BJ (cell line): ENCODE measurements around the gene NPB. TPM values are rescaled to one million over a fixed set of nuclear protein-coding genes. Genes with fewer than 3 reads are reported as not detected.
A peak's percentile ranks its signal among the peaks of the same experiment; 100 is the strongest.

Experiments used
- CTCF ChIA-PET: fragments of 350-600 bp; formaldehyde crosslinking; extraction: SDS; loops from one replicate; lab custom pipeline; 2021; ENCODE audit warnings: antibody characterized with exemption, inconsistent platforms; lab: Yijun Ruan, JAX
- POLR2A ChIA-PET: fragments of 300-600 bp; sonication (Branson Sonifier 250); formaldehyde crosslinking; extraction: SDS; loops from one replicate; lab custom pipeline; 2021; ENCODE audit warnings: antibody characterized with exemption; lab: Charles Lee
- DNase-seq: peaks from one replicate; pipeline ENCODE4 v3.0.0-alpha.2; 2011; ENCODE audit warnings: low read depth
- H3K27me3 ChIP-seq: 2 replicates; pipeline ENCODE4 v1.6.0; 2011; ENCODE audit warnings: low read length; ENCODE audit not compliant: control insufficient read depth, insufficient read depth
- H3K36me3 ChIP-seq: 2 replicates; pipeline ENCODE4 v1.5.1; 2011; ENCODE audit warnings: low read length; ENCODE audit not compliant: control insufficient read depth, insufficient read depth
- H3K4me3 ChIP-seq: 2 replicates; pipeline ENCODE4 v1.5.1; 2011; ENCODE audit warnings: low read depth, mild to moderate bottlenecking, control low read depth, low read length
- CTCF ChIP-seq: IDR thresholded peaks from 2 replicates; pipeline ENCODE4 v1.5.1; 2011; ENCODE audit warnings: low read depth, mild to moderate bottlenecking, control low read depth, inconsistent platforms, low read length, moderate library complexity; ENCODE audit not compliant: insufficient read depth
- polyA plus RNA-seq: library from polyadenylated mRNA; depleted of rRNA; stranded (reverse); fragments of >200 nt; gene quantifications from 2 replicates; pipeline ENCODE4 v1.2.3, GENCODE V29; 2011

The NPB gene
- polyA plus RNA-seq, 1 experiment, result 0.38 TPM

DNA sequence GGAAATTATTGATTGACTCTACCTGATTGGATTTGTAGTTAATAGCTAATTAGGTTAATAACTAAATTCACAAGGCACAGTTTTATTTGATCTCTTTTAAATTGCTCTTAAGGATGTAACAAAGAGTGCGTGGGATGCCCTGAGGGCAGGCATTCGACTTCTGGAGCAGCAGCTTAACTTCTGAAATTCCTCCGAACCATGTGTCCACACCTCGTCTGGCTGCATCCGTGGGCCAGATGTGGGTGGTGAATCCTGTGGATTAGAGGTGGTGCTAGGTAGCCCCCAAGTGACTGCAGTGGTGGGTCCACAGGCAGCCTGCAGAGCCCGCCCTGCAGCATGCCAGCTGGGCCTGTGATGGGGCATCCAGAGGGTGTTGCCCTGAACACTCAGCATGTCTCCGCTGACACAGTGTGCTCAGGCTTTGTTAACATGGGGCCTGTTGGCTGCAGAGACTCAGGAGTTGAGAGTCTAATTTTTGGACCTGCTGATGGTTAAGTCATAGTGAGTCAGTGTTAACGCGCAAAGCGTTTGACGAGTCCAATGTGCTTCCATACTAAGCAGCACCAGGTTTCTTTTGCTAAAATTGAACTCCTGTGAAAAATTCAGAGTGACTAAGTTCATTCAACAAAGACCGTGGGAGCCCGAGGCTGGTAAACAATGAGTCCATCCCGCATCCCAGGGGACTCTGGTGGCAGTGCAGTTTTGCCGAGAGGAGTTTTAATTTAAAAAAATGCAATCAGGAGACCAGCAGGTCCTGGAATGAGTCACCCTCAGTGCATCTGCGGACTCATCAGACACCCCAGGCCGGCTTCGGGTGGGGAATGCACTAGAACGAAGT, 3.8 kb upstream of the NPB start:
- Histone ChIP-seq H3K36me3 (peaks cover 19% of the 10 kb centered on the region), H3K4me3 (no peak overlapping the region), H3K27me3 (no peaks in the 10 kb centered on the region)
- DNase-seq, result peak; percentile 51
- ChIA-PET CTCF (no interaction called here), POLR2A (no interaction called here)
- no peak for TF ChIP-seq CTCF

DNA sequence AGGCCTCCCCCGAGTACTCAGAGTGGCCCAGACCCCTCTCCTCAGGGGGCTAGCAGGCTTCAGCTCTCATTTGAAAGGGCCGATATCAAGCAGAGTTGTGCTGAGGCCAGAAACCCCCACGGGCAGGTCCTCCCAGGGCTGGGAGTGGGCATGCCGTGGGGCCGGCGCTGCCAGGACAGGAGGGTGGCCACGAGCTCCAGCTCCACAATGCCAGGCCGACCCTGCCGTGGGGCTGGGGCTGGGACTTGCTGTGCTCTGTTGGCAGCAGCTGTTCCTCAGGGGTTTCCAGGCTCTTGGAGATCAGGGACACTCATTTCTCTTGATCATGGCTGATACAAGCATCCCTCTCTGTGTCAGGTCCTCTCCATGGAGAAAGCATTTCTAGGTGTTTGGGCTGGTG, 3.2 kb upstream of the NPB start:
- CTCF ChIA-PET, result no interaction called here

GRCh38 chr17:81899514-81900166, 2.4 kb upstream of the NPB start:
- Histone ChIP-seq H3K27me3 (no peaks in the 10 kb centered on the region), H3K4me3 (no peak overlapping the region), H3K36me3 (peaks cover 17% of the 10 kb centered on the region)
- ChIA-PET CTCF (no interaction called here), POLR2A (no interaction called here)
- DNase-seq, result no peak
- no peak for TF ChIP-seq CTCF

More for the DNA sequence above, 3.2 kb upstream of the NPB start:
- H3K27me3 ChIP-seq, result no peaks in the 10 kb centered on the region
- no peak for TF ChIP-seq CTCF
- POLR2A ChIA-PET, result no interaction called here
- no peak overlapping the region for H3K4me3 ChIP-seq
- DNase-seq, result no peak
- peaks cover 19% of the 10 kb centered on the region for H3K36me3 ChIP-seq

GRCh38 chr17:81900181-81900820, 1.7 kb upstream of the NPB start:
- DNase-seq, result no peak
- Histone ChIP-seq H3K27me3 (no peaks in the 10 kb centered on the region), H3K36me3 (peaks cover 17% of the 10 kb centered on the region), H3K4me3 (no peak overlapping the region)
- ChIA-PET CTCF (no interaction called here), POLR2A (no interaction called here)
- TF ChIP-seq CTCF, result no peak

- peak overlapping the region; percentile 27 for H3K4me3 ChIP-seq
- no peak for DNase-seq
- H3K27me3 ChIP-seq, result no peaks in the 10 kb centered on the region
- ChIA-PET POLR2A (no interaction called here), CTCF (no interaction called here)
- TF ChIP-seq CTCF, result no peak
- peaks cover 17% of the 10 kb centered on the region for H3K36me3 ChIP-seq
These were observed 643 bp upstream of the NPB start for GRCh38 chr17:81901167-81902022.
